DOHH2 (cell line): ENCODE results near the gene RBBP8.

Experiments used
- EZH2phosphoT487 ChIP-seq: fragments of 200-600 bp; sonication (generic); IDR thresholded peaks from 2 replicates; pipeline ENCODE4 v1.6.1; 2017; ENCODE audit warnings: borderline replicate concordance, mild to moderate bottlenecking, antibody characterized with exemption, low read length, moderate library complexity, mixed read lengths
- TF ChIP-seq, protein P1 (sequence below): fragments of 200-600 bp; sonication (generic); IDR thresholded peaks from one replicate; pipeline ENCODE4 v1.5.1; 2014; ENCODE audit warnings: antibody characterized with exemption, mild to moderate bottlenecking, low read depth, low read length; ENCODE audit not compliant: poor library complexity, severe bottlenecking

DNA sequence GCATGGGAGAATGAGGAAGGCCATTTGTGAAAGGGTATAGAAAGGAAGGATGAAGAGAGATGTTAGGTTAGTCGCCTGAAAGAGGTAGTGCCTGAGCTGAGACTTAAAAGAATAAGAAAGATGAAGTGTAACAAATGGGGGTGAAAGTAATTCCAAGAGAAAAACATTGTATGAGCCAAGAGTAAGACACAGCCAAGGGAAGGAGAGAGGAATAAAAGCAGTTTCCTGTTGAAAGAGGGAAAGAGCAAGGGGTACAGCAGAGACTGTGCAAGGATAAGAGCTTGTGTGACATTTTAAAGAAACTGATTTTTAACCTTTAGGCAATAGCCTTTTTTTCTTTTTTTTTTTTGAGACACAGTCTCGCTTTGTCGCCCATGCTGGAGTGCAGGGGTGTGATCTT, 4.8 kb upstream of the RBBP8 start:
- TF ChIP-seq, protein P1, sequence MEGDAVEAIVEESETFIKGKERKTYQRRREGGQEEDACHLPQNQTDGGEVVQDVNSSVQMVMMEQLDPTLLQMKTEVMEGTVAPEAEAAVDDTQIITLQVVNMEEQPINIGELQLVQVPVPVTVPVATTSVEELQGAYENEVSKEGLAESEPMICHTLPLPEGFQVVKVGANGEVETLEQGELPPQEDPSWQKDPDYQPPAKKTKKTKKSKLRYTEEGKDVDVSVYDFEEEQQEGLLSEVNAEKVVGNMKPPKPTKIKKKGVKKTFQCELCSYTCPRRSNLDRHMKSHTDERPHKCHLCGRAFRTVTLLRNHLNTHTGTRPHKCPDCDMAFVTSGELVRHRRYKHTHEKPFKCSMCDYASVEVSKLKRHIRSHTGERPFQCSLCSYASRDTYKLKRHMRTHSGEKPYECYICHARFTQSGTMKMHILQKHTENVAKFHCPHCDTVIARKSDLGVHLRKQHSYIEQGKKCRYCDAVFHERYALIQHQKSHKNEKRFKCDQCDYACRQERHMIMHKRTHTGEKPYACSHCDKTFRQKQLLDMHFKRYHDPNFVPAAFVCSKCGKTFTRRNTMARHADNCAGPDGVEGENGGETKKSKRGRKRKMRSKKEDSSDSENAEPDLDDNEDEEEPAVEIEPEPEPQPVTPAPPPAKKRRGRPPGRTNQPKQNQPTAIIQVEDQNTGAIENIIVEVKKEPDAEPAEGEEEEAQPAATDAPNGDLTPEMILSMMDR, result no peak
- no peak for TF ChIP-seq EZH2phosphoT487
